Activated T-helper 17 cell treated with anti-CD3 and anti-CD28 coated beads, Interleukin-2, amount 50 U/mL, for 72 hours (primary cell): ENCODE data around the gene POTEH. TPM values are rescaled to one million over a fixed set of nuclear protein-coding genes. Genes with fewer than 3 reads are reported as not detected.
"Not testable (repeated sequence)": the region's sequence is repeated elsewhere in the genome, so short reads cannot be mapped to it uniquely, and the experiment has no call there.

Source experiments
- ATAC-seq: fragments of 150-1000 bp; cut with Tn5 transposase; replicated peaks from 2 replicates; pipeline ENCODE4 v1.10.0; 2021; ENCODE audit warnings: mild to moderate bottlenecking, moderate library complexity
- H3K27ac Mint-ChIP-seq: one replicate; pipeline ENCODE4 v1.8.0; 2022; ENCODE audit warnings: mixed read lengths
- H3K27me3 Mint-ChIP-seq: one replicate; pipeline ENCODE4 v1.8.0; 2022; ENCODE audit warnings: mixed read lengths
- H3K36me3 Mint-ChIP-seq: one replicate; pipeline ENCODE4 v1.8.0; 2022; ENCODE audit warnings: low read depth, mild to moderate bottlenecking, mixed read lengths
- H3K4me1 Mint-ChIP-seq: one replicate; pipeline ENCODE4 v1.8.0; 2022; ENCODE audit warnings: mixed read lengths
- H3K4me3 Mint-ChIP-seq: one replicate; pipeline ENCODE4 v1.8.0; 2022; ENCODE audit warnings: mild to moderate bottlenecking, mixed read lengths
- H3K9me3 Mint-ChIP-seq: one replicate; pipeline ENCODE4 v1.8.0; 2022; ENCODE audit warnings: mixed read lengths
- total RNA-seq, 2 donors: library from RNA; stranded (reverse); gene quantifications; one replicate each; pipeline ENCODE4 v1.2.3, GENCODE V29; 2022

The POTEH gene
- total RNA-seq, 2 donors from 2014 or later = not detected

GRCh38 chr22:15689012-15689748 is 646 bp upstream of the POTEH start:
- ATAC-seq, H3K36me3 Mint-ChIP-seq, H3K4me3 Mint-ChIP-seq, H3K4me1 Mint-ChIP-seq, H3K27me3 Mint-ChIP-seq, H3K27ac Mint-ChIP-seq, H3K9me3 Mint-ChIP-seq: not testable (repeated sequence)

GRCh38 chr22:15713600-15713999 is 23.8 kb downstream of the POTEH start:
- H3K9me3 Mint-ChIP-seq, H3K4me3 Mint-ChIP-seq, H3K27ac Mint-ChIP-seq, ATAC-seq, H3K27me3 Mint-ChIP-seq, H3K36me3 Mint-ChIP-seq, H3K4me1 Mint-ChIP-seq: not testable (repeated sequence)

- not testable (repeated sequence) for H3K4me1 Mint-ChIP-seq, H3K27me3 Mint-ChIP-seq, H3K9me3 Mint-ChIP-seq, H3K36me3 Mint-ChIP-seq, ATAC-seq, H3K27ac Mint-ChIP-seq, H3K4me3 Mint-ChIP-seq
These were observed 24.3 kb downstream of the POTEH start for GRCh38 chr22:15714125-15714524.

GRCh38 chr22:15721884-15722283 is 32.1 kb downstream of the POTEH start:
- H3K4me1 Mint-ChIP-seq, H3K36me3 Mint-ChIP-seq, H3K27me3 Mint-ChIP-seq, H3K9me3 Mint-ChIP-seq, H3K27ac Mint-ChIP-seq, H3K4me3 Mint-ChIP-seq, ATAC-seq: not testable (repeated sequence)

- not testable (repeated sequence) for ATAC-seq, H3K36me3 Mint-ChIP-seq, H3K4me3 Mint-ChIP-seq, H3K4me1 Mint-ChIP-seq, H3K27me3 Mint-ChIP-seq, H3K27ac Mint-ChIP-seq, H3K9me3 Mint-ChIP-seq
These were observed 39.5 kb downstream of the POTEH start for GRCh38 chr22:15729209-15729917.

GRCh38 chr22:15731023-15731422 is 41.2 kb downstream of the POTEH start:
- H3K4me3 Mint-ChIP-seq, H3K36me3 Mint-ChIP-seq, H3K9me3 Mint-ChIP-seq, H3K27ac Mint-ChIP-seq, ATAC-seq, H3K4me1 Mint-ChIP-seq, H3K27me3 Mint-ChIP-seq: not testable (repeated sequence)

GRCh38 chr22:15734411-15734810 is 44.6 kb downstream of the POTEH start:
- not testable (repeated sequence) for H3K27ac Mint-ChIP-seq, H3K4me3 Mint-ChIP-seq, H3K9me3 Mint-ChIP-seq, H3K4me1 Mint-ChIP-seq, H3K27me3 Mint-ChIP-seq, ATAC-seq, H3K36me3 Mint-ChIP-seq

GRCh38 chr22:15738157-15738908 is 48.5 kb downstream of the POTEH start:
- H3K36me3 Mint-ChIP-seq, H3K27me3 Mint-ChIP-seq, ATAC-seq, H3K27ac Mint-ChIP-seq, H3K4me1 Mint-ChIP-seq, H3K4me3 Mint-ChIP-seq, H3K9me3 Mint-ChIP-seq: not testable (repeated sequence)

- H3K27ac Mint-ChIP-seq, H3K36me3 Mint-ChIP-seq, H3K4me1 Mint-ChIP-seq, ATAC-seq, H3K27me3 Mint-ChIP-seq, H3K4me3 Mint-ChIP-seq, H3K9me3 Mint-ChIP-seq: not testable (repeated sequence)
These were observed 49.1 kb downstream of the POTEH start for GRCh38 chr22:15738909-15739391.

- H3K27me3 Mint-ChIP-seq, H3K27ac Mint-ChIP-seq, H3K4me3 Mint-ChIP-seq, ATAC-seq, H3K9me3 Mint-ChIP-seq, H3K4me1 Mint-ChIP-seq, H3K36me3 Mint-ChIP-seq: not testable (repeated sequence)
These were observed 58.0 kb downstream of the POTEH start for GRCh38 chr22:15747636-15748323.

GRCh38 chr22:15749181-15749970 is 59.5 kb downstream of the POTEH start:
- not testable (repeated sequence) for H3K4me3 Mint-ChIP-seq, H3K4me1 Mint-ChIP-seq, H3K27ac Mint-ChIP-seq, H3K27me3 Mint-ChIP-seq, H3K36me3 Mint-ChIP-seq, H3K9me3 Mint-ChIP-seq, ATAC-seq

GRCh38 chr22:15759443-15760097 is 69.7 kb downstream of the POTEH start:
- H3K36me3 Mint-ChIP-seq, H3K9me3 Mint-ChIP-seq, H3K4me1 Mint-ChIP-seq, H3K4me3 Mint-ChIP-seq, H3K27me3 Mint-ChIP-seq, H3K27ac Mint-ChIP-seq, ATAC-seq: not testable (repeated sequence)

- not testable (repeated sequence) for H3K36me3 Mint-ChIP-seq, H3K4me1 Mint-ChIP-seq, H3K27ac Mint-ChIP-seq, H3K9me3 Mint-ChIP-seq, H3K27me3 Mint-ChIP-seq, ATAC-seq, H3K4me3 Mint-ChIP-seq
These were observed 70.7 kb downstream of the POTEH start for GRCh38 chr22:15760388-15761150.
